ENCODE results near the gene ECM1.
A peak's percentile ranks its signal among the peaks of the same experiment; 100 is the strongest.

The ECM1 gene

GRCh38 chr1:150507912-150508864 lies at the start of gene ECM1:
Gene ECM1, plus strand, starts transcription at chr1:150508109. Its CDS starts 101 bp downstream, at chr1:150508210.
- DNase-seq: peak; percentile 22

- peak; percentile 85 for DNase-seq
Observed at GRCh38 chr1:150464422-150464826, 43.5 kb upstream of the ECM1 start.

- DNase-seq: no peak
Observed at GRCh38 chr1:150466964-150467363, 40.9 kb upstream of the ECM1 start.

- no peak for DNase-seq
Observed at GRCh38 chr1:150469291-150469690, 38.6 kb upstream of the ECM1 start.

- DNase-seq: no peak
Observed at GRCh38 chr1:150472601-150473200, 35.2 kb upstream of the ECM1 start.

- peak; percentile 73 for DNase-seq
Observed at GRCh38 chr1:150473659-150474058, 34.2 kb upstream of the ECM1 start.

- peak; percentile 75 for DNase-seq
Observed at GRCh38 chr1:150474869-150475268, 33.0 kb upstream of the ECM1 start.

- peak; percentile 91 for DNase-seq
Observed at GRCh38 chr1:150476754-150477153, 31.2 kb upstream of the ECM1 start.

GRCh38 chr1:150477320-150477719 lies 30.6 kb upstream of the ECM1 start:
- DNase-seq: peak; percentile 73

GRCh38 chr1:150477733-150478132 lies 30.2 kb upstream of the ECM1 start:
- peak; percentile 23 for DNase-seq

GRCh38 chr1:150479370-150479769 lies 28.5 kb upstream of the ECM1 start:
- no peak for DNase-seq

- no peak for DNase-seq
Observed at GRCh38 chr1:150479927-150480352, 28.0 kb upstream of the ECM1 start.

GRCh38 chr1:150484431-150484830 lies 23.5 kb upstream of the ECM1 start:
- no peak for DNase-seq

- peak; percentile 30 for DNase-seq
Observed at GRCh38 chr1:150484861-150485260, 23.0 kb upstream of the ECM1 start.

GRCh38 chr1:150486966-150487762 lies 20.7 kb upstream of the ECM1 start, which contains the start of gene TARS2:
Gene TARS2, plus strand, starts transcription at chr1:150487419. Its CDS starts 32 bp downstream, at chr1:150487451.
- peak; percentile 100 for DNase-seq

- peak; percentile 43 for DNase-seq
Observed at GRCh38 chr1:150487763-150488115, 20.2 kb upstream of the ECM1 start.

GRCh38 chr1:150493175-150493574 lies 14.7 kb upstream of the ECM1 start:
- DNase-seq: no peak

- no peak for DNase-seq
Observed at GRCh38 chr1:150498342-150498741, 9.6 kb upstream of the ECM1 start.

- DNase-seq: no peak
Observed at GRCh38 chr1:150505431-150505830, 2.5 kb upstream of the ECM1 start.

GRCh38 chr1:150508982-150509381 lies 1.1 kb downstream of the ECM1 start:
- DNase-seq: no peak

- no peak for DNase-seq
Observed at GRCh38 chr1:150511551-150511950, 3.6 kb downstream of the ECM1 start.

GRCh38 chr1:150511985-150512660 lies 4.2 kb downstream of the ECM1 start:
- DNase-seq: no peak

GRCh38 chr1:150512846-150513245 lies 4.9 kb downstream of the ECM1 start:
- DNase-seq: no peak

Measured in NCI-H82 (cell line).